Endodermal cell (in vitro differentiated cells): ENCODE measurements around the gene BATF3. TPM values are rescaled to one million over a fixed set of nuclear protein-coding genes. Genes with fewer than 3 reads are reported as not detected.

Source experiments
- DNase-seq: peaks from one replicate; pipeline ENCODE4 v3.0.0-alpha.2; 2017
- H3K27ac ChIP-seq: 2 replicates; pipeline ENCODE4 v1.5.1; 2013; ENCODE audit warnings: mild to moderate bottlenecking, low read depth, low read length, moderate library complexity
- H3K27me3 ChIP-seq: 2 replicates; pipeline ENCODE4 v1.6.1; 2013; ENCODE audit warnings: mild to moderate bottlenecking, low read length, moderate library complexity; ENCODE audit not compliant: insufficient read depth, control insufficient read depth, poor library complexity, severe bottlenecking
- H3K36me3 ChIP-seq: 2 replicates; pipeline ENCODE4 v1.7.0; 2013; ENCODE audit warnings: mild to moderate bottlenecking, low read length, moderate library complexity; ENCODE audit not compliant: control insufficient read depth, insufficient read depth
- H3K4me1 ChIP-seq: one replicate; pipeline ENCODE4 v1.7.0; 2013; ENCODE audit warnings: low read length; ENCODE audit not compliant: control insufficient read depth, insufficient read depth
- H3K4me3 ChIP-seq: 2 replicates; pipeline ENCODE4 v1.5.1; 2013; ENCODE audit warnings: mild to moderate bottlenecking, low read length, moderate library complexity
- H3K9ac ChIP-seq: 2 replicates; pipeline ENCODE4 v1.6.1; 2013; ENCODE audit warnings: mild to moderate bottlenecking, low read length, moderate library complexity; ENCODE audit not compliant: poor library complexity, severe bottlenecking; ENCODE audit errors: extremely low read depth
- H3K9me3 ChIP-seq: 2 replicates; pipeline ENCODE4 v1.6.1; 2013; ENCODE audit warnings: mild to moderate bottlenecking, low read length, moderate library complexity; ENCODE audit not compliant: control insufficient read depth
- H3K27ac Mint-ChIP-seq: 2 replicates; pipeline ENCODE4 v1.8.0; 2020; ENCODE audit warnings: mixed read lengths
- H3K27me3 Mint-ChIP-seq: 2 replicates; pipeline ENCODE4 v1.8.0; 2021; ENCODE audit warnings: mild to moderate bottlenecking, mixed read lengths; ENCODE audit not compliant: insufficient read depth
- H3K36me3 Mint-ChIP-seq: 2 replicates; pipeline ENCODE4 v1.8.0; 2020; ENCODE audit warnings: low read depth, mixed read lengths
- H3K4me1 Mint-ChIP-seq: 2 replicates; pipeline ENCODE4 v1.8.0; 2020; ENCODE audit warnings: mixed read lengths
- H3K4me3 Mint-ChIP-seq: 2 replicates; pipeline ENCODE4 v1.8.0; 2020; ENCODE audit warnings: mild to moderate bottlenecking, moderate library complexity, mixed read lengths
- H3K9me3 Mint-ChIP-seq: 2 replicates; pipeline ENCODE4 v1.8.0; 2020; ENCODE audit warnings: mild to moderate bottlenecking, mixed read lengths
- whole genome bisulfite sequencing, 2 experiments: methylation state at CpG; one replicate each; pipeline versions ENCODE4 v1.1.5 to v1.1.7; 2013; ENCODE audit warnings: missing lambda C conversion rate in 2 of 2, mixed read lengths in 1 of 2; ENCODE audit not compliant: insufficient coverage in 1 of 2, insufficient read length in 1 of 2; 5-methylcytosine and 5-hydroxymethylcytosine counted together
- total RNA-seq, 2 donors: library from RNA; stranded (reverse); fragmentation: NEBNext Ultra II Directional in 1 of 2; extraction: Animal tissue kit (Norgen Biotek cat#: 25700) in 1 of 2; gene quantifications; 2 replicates in 1 of 2; 3 replicates in 1 of 2; pipeline ENCODE4 v1.2.1, GENCODE V29; 2021
- TF ChIP-seq, protein P1 (sequence below): fragments of 200-600 bp; sonication (generic); conservative IDR thresholded peaks from 2 replicates; pipeline ENCODE4 v1.5.0; 2021; ENCODE audit warnings: antibody characterized with exemption, mild to moderate bottlenecking

The BATF3 gene
- total RNA-seq, 2 donors from 2014 or later, result 1.5 to 4.0 TPM

DNA sequence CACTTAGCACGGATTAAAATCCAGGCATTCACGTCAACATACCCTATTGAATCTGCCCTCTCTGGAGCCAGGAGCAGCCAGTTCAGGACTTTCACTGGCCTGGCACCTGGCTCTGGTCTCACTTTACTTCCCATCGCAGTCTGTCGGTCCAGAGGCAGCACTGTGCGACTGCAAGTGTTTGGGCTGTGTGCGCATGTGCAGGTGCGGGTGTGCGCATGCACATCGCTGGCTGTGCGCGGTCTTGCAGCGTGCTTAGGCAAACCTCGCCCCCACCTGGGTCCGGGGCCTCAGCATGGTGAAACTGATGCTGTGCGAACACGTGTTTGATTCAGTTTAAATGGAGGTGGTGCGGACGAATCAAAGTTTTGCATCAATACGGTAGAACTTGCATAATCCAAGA lies 53.1 kb downstream of the BATF3 start:
- H3K4me3 ChIP-seq, result no peak overlapping the region
- Mint-ChIP-seq H3K27ac (no peak overlapping the region), H3K27me3 (peaks cover 23% of the 10 kb centered on the region), H3K4me1 (peaks cover 5% of the 10 kb centered on the region), H3K4me3 (no peak overlapping the region), H3K9me3 (peaks cover 10% of the 10 kb centered on the region), H3K36me3 (no peaks in the 10 kb centered on the region)
- DNase-seq, result no peak
- no peaks in the 10 kb centered on the region for H3K36me3 ChIP-seq
- no peak overlapping the region for H3K9ac ChIP-seq
- H3K4me1 ChIP-seq, result no peaks in the 10 kb centered on the region
- TF ChIP-seq, protein P1, sequence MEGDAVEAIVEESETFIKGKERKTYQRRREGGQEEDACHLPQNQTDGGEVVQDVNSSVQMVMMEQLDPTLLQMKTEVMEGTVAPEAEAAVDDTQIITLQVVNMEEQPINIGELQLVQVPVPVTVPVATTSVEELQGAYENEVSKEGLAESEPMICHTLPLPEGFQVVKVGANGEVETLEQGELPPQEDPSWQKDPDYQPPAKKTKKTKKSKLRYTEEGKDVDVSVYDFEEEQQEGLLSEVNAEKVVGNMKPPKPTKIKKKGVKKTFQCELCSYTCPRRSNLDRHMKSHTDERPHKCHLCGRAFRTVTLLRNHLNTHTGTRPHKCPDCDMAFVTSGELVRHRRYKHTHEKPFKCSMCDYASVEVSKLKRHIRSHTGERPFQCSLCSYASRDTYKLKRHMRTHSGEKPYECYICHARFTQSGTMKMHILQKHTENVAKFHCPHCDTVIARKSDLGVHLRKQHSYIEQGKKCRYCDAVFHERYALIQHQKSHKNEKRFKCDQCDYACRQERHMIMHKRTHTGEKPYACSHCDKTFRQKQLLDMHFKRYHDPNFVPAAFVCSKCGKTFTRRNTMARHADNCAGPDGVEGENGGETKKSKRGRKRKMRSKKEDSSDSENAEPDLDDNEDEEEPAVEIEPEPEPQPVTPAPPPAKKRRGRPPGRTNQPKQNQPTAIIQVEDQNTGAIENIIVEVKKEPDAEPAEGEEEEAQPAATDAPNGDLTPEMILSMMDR, result no peak
- peaks cover 9% of the 10 kb centered on the region for H3K9me3 ChIP-seq
- H3K27ac ChIP-seq, result no peak overlapping the region
- WGBS, 2 experiments, result 95 to 97% methylated on average over 16 to 19 of the region's 19 CpGs
- H3K27me3 ChIP-seq, result no peaks in the 10 kb centered on the region

DNA sequence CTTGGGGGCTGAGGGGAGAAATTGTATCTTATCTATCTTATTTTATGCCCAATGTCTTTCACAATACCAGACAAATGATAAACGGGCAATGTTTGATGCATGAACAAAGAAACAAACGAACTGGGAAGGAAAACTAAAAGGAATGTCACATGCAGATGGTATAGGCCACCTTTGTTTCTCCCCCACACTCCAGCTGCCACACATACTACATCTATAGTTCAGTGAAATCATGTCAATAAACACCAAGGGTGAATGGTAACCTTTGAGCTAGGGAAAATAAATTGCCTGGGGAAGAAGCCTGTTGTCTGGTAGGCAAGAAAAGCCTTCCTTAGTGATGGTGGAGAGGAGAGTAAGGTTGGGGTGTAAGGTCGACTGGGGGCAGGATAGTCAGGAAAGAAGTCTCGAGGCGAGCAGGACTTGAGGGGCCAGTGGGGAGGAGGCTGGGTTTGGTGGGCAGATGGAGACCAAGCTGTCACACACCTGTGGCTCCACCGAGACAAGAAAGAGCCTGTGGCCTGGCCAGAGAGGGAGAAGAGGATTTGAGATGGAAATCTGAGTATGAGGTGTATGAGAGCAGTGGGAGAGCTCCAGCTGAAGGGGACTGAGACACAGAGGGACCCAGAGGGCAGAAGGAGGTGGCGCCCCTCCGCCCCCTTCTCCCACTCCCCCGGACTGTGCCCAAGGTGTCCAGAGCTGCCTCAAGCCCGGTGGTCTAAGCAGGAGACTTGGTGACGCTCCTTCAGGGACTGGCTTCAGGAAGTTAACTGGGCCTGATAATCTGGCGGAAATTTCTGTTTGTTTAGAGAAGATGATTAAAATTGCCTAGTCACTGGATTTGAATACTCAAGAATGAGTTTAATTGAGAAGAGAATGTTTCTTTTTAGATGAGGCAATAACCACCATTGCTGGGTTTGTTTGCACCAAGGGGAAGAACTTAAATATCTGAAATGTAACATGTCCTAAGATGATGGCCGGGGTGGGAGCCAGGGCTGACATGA lies 53.8 kb downstream of the BATF3 start:
- Histone ChIP-seq H3K9me3 (peaks cover 9% of the 10 kb centered on the region), H3K4me1 (no peaks in the 10 kb centered on the region), H3K4me3 (no peak overlapping the region), H3K27ac (no peak overlapping the region), H3K36me3 (no peaks in the 10 kb centered on the region), H3K27me3 (no peaks in the 10 kb centered on the region), H3K9ac (no peak overlapping the region)
- peaks cover 24% of the 10 kb centered on the region for H3K27me3 Mint-ChIP-seq
- WGBS, 2 experiments, result 92 to 95% methylated on average over 9 to 13 of the region's 13 CpGs
- no peak for DNase-seq
- no peak overlapping the region for H3K27ac Mint-ChIP-seq
- H3K36me3 Mint-ChIP-seq, result no peaks in the 10 kb centered on the region
- H3K4me1 Mint-ChIP-seq, result peaks cover 5% of the 10 kb centered on the region
- TF ChIP-seq, protein P1, result no peak
- peaks cover 10% of the 10 kb centered on the region for H3K9me3 Mint-ChIP-seq
- no peak overlapping the region for H3K4me3 Mint-ChIP-seq

- no peaks in the 10 kb centered on the region for H3K36me3 ChIP-seq
- H3K36me3 Mint-ChIP-seq, result no peaks in the 10 kb centered on the region
- H3K9ac ChIP-seq, result no peak overlapping the region
- TF ChIP-seq, protein P1, result no peak
- H3K9me3 Mint-ChIP-seq, result peaks cover 10% of the 10 kb centered on the region
- H3K4me1 ChIP-seq, result no peaks in the 10 kb centered on the region
- no peak overlapping the region for H3K4me3 ChIP-seq
- H3K27me3 ChIP-seq, result no peaks in the 10 kb centered on the region
- no peak for DNase-seq
- no peaks in the 10 kb centered on the region for H3K4me1 Mint-ChIP-seq
- H3K27me3 Mint-ChIP-seq, result peaks cover 32% of the 10 kb centered on the region
- H3K27ac Mint-ChIP-seq, result no peak overlapping the region
- H3K4me3 Mint-ChIP-seq, result no peak overlapping the region
- 92 to 96% methylated on average over 5 to 6 of the region's 6 CpGs for WGBS, 2 experiments
- no peak overlapping the region for H3K27ac ChIP-seq
- peaks cover 9% of the 10 kb centered on the region for H3K9me3 ChIP-seq
These were observed 54.6 kb downstream of the BATF3 start for GRCh38 chr1:212644866-212645545.
